ENCODE measurements around the gene GNE.
A peak's percentile ranks its signal among the peaks of the same experiment; 100 is the strongest.
"Not testable (repeated sequence)": the region's sequence is repeated elsewhere in the genome, so short reads cannot be mapped to it uniquely, and the experiment has no call there.

GNE gene

DNA sequence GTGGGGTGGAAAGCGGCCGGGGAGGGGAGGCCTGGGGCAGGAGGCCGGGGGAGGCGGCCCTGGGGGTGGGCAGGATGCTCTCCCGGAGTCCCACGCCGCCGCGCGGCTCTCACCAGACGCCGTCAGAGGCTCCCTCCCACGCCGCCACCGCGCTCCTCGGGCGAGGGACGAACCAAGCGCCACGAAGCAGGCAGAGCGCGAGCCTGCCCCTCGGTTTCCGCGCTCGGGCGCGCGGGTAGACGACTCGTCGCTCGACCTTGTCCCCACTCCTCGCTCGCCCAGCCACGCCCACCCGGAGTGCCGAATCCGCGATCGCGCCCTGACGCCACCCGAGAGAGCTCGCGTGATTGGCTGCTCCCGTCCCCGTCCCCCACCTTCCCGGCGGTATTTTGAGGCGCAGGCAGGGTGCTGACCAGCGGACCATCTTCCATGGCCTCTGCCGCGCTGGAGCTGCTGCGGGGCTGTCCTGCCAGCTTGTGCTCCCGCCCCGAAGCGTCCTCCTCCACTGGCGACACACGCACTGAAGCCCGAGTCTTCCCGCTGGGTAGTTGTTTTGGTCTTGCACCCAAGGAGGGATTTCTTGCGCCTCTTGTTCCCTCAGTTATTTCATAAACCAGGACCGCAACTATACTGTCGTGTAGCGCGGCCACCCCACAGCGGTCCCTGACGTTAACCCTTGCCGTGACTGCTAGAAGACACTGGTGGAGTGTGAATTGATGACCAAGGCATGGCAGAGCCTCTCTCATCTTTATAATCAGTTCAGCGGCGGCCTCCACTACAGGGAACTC, at the start of gene GNE:
Gene GNE, minus strand, starts transcription at position 241 of the 788 bp plus-strand sequence. CDS start 9,093 bp downstream, outside the sequence.
- peak; percentile 74 to 82 for DNase-seq

- peak in 1 of 2 experiments; percentile 11 for DNase-seq
These were observed 48.4 kb upstream of the GNE start for GRCh38 chr9:36306471-36307306.

DNA sequence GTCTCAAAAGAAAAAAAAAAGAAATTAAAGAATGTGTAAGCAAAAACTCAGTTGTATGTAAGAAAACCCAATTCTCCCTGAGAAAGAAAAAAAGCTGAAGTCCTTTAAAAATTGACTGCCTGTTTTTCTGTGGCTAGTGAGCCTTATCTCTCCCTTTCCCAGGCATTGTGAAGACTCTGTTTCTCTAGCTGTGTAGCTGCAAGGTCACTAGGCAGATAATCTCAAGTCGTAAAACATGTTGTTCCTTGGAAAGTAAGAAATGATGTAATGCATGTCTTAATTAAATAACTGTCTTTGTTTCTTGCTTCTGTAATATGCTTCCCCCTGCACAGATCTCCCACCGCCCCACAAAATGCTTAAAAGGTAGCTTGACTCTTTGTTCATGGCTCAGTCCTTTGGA, 46.1 kb upstream of the GNE start:
- DNase-seq = not testable (repeated sequence)

DNA sequence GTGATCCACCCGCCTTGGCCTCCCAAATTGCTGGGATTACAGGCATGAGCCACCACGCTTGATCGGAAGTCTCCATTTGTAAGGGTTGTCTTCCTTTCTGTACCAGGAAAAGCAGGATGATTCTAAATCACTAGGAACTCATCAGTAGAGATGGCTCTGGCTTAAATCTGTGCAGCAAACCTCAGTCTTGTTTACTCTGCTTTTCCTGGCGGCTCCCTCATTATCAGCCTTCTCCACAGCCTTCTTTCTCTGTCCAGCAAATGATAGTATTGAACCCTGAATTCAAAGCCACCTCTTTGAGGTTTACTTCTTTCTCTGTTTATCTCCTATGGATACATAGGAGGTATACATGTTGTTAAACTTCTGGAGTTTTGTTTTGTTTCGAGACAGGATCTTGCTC, 43.0 kb upstream of the GNE start:
- no peak for DNase-seq

DNA sequence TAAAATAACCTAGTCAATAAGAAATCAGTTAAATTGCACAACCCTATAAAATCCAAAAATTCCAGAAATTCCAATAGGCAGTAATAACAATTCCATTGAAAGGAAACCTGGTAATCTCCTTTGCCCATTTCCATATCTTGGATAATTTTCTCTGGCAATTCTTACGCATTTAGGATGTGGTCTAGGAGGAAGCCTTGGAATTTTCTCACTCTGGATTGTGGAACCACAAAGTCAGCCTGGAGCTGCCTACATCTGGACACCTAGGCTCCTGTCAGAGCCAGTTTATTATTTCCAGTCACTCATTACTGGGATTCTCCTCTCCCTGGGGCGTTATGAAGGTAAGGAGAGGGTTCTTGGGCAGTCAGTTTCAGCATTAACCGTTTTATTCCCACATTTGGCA, 40.3 kb upstream of the GNE start:
- DNase-seq = peak in 1 of 2 experiments; percentile 8

DNA sequence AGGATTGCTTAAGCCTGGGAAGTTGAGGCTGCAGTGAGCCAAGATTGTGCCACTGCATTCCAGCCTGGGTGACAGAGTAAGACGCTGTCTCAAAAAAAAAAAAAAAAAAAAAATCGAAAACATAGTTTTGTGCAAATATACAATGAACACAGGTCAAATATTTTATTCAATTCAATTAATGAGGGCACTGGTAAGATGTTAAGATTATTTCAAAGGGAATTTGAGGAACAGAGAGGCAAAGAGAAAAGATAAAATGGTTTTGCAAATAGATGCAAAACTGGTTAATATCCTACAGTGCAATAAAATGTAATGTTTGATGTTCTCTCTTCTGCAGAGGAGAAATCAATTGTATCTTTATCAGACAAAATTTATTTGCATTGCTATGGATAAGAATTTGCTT, 39.5 kb upstream of the GNE start:
- DNase-seq = no peak

- DNase-seq = not testable (repeated sequence)
These were observed 36.7 kb upstream of the GNE start for GRCh38 chr9:36294996-36295395.

GRCh38 chr9:36293918-36294317, 35.7 kb upstream of the GNE start:
- DNase-seq = no peak

GRCh38 chr9:36293171-36293570, 34.9 kb upstream of the GNE start:
- DNase-seq = no peak

DNA sequence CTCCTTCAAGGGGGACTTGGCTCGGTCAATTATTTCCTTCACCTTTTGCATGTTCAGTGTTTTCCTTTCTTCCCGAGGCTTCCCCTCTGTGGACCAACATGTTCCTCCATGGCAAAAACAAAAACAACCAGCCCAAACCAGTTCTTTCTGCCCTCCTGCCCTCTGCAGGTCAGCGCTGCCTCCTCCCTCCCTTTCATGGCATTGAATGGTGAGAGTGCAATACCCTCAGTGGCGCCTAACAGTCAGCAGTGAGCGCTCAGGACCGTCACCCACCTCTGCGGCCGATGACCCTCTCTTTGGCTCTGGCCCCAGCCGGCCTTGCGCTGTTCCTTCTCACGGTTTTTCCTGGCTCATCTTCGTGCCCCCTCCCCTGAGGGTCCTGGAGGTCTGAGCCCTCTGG, 34.4 kb upstream of the GNE start:
- no peak for DNase-seq

DNA sequence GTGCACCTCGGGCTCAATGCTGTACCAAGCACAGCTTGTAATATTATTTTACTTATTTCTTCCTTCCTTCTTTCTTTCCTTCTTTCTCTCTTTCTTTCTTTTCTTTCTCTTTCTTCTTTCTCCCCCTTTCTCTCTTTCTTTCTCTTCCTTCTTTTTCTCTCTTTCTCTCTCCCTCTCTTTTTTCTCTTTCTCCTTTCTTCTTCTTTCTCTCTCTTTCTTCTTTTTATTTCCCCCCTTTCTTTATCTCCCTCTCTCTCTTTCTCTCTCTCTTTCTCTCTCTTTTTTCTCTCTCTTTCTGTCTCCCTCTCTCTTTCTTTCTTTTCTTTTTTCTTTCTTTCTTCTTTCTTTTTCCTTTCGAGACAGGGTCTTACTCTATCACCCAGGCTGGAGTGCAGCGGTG, 32.7 kb upstream of the GNE start:
- DNase-seq = no peak

- DNase-seq = no peak
These were observed 31.7 kb upstream of the GNE start for GRCh38 chr9:36289836-36290435.

DNA sequence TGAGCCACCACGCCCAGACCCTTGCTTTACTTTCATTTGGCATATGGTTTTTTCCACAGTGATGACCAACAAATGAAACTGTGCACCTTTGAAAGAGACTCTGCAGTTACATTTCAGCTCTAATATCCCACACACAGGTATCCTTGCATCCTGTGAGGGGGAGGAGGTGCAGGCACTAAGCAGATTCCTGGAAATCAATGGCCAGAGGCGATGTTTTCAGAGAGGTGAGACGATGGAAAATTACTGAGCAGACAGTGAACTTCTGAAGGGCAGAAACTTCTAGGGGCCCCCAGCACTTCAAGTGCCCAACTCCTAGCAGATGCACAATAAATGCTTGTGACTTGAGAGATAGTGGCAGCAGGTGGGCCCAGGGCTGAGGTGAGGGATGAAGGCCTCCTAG, 29.8 kb upstream of the GNE start:
- no peak for DNase-seq

GRCh38 chr9:36286388-36286787, 28.1 kb upstream of the GNE start:
- no peak for DNase-seq

GRCh38 chr9:36284226-36284625, 26.0 kb upstream of the GNE start:
- DNase-seq = no peak

- DNase-seq = no peak
These were observed 24.0 kb upstream of the GNE start for GRCh38 chr9:36282275-36282674.

DNA sequence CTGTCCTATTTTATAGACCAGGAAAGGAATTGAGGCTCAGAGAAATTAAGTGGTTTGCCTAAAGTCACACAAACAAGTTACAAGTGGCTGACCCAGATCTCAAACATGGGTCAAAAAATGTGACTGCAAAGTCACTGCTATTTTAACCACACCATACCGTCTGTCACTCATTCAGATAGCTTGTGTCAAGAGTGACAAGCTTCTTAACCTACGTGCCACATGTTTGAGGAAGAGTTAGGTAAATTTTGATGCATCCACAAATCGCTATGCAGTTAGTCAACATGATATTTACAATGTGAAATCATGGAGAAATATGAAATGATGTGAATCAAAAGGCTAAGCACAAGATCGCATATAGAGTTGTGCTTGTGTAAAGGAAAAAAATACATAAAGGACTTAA, 22.7 kb upstream of the GNE start:
- no peak for DNase-seq

DNA sequence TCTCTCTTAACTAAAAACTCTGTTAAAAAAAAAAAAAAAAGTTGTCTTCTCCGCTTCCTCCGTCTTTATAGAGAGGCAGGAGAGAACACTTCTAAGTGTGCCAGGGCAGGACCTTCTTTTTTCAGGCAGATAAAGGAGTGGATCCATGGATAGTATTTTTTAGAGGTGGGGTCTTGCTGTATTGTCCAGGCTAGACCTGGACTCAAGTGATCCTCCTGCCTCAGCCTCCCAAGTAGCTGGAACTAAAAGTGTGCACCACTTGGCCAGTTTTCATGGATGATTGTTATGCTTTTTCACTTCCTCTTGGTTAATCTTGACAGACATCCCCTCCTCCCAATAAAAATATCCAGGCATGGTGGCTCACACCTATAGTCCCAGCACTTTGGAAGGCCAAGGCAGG, 20.0 kb upstream of the GNE start:
- DNase-seq = no peak

DNA sequence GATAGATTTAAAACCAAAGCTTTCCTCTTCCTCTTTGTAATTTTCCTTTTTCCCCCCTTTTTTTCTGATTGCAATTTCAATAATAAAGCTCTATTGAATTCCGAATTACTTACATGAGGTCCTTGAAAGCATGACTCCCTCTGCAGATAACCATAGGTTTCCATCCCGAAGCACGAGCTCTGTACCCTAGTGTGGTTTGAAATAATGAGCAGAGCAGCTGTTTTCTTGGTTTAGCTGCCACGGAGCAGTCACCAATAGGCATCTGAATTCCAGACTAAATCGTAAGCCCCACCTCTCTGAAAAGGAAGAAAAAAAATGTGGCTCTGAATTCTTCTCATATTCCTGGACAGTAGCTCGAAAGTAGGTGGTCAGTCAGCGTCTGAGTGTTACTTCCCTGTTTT, 18.5 kb upstream of the GNE start:
- DNase-seq = no peak

- no peak for DNase-seq
These were observed 18.0 kb upstream of the GNE start for GRCh38 chr9:36276254-36276653.

DNA sequence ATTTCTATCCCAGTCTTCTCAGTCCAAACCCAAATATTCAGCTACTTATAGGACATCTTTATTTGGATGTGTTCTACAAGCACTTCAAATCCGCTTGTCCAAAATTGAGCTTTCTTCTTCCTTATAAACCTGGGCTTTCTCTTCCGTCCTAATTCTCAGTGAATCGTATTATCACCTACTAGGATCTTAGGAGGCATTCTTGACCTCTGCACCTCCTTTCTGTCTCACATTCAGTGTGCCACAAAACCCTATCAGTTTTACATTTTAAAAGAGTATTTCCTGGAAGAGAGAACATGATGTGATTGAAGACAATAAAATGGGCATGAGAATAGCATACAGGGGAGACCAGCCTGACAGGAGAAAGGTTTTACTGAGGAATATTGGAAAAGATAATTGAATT, 16.8 kb upstream of the GNE start:
- DNase-seq = no peak

DNA sequence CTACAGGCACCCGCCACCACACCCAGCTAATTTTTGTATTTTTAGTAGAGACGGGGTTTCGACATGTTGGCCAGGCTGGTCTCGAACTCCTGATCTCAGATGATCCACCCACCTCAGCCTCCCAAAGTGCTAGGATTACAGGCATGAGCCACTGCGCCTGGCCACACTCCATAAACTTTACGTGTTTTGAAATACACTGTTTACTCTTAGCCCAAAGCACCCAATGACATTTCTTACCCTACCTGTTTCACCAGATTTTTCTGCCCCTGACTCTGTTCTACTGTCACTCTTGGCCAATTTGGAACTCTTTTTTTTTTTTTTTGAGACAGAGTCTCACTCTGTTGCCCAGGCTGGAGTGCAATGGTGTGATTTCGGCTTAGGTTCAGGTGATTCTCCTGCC, 15.1 kb upstream of the GNE start:
- DNase-seq = not testable (repeated sequence)

DNA sequence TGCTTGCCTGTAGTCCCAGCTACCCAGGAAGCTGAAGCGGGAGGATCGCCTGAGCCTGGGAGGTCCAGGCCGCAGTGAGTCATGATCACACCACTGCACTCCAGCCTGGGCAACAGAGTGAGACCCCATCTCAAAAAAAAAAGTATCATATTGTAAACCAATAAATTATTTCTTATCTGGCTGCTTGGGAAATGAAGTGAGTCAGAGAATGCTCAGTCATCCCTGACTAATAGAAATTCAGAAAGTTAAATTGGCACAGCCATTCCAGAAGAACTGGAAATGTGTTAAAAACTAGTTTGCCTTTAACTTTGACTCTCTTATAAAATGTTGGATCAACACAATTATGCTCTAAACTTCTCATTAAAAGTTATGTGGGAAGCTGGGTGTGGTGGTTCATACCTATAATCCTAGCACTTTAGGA, 9.8 kb upstream of the GNE start:
- DNase-seq = no peak

DNA sequence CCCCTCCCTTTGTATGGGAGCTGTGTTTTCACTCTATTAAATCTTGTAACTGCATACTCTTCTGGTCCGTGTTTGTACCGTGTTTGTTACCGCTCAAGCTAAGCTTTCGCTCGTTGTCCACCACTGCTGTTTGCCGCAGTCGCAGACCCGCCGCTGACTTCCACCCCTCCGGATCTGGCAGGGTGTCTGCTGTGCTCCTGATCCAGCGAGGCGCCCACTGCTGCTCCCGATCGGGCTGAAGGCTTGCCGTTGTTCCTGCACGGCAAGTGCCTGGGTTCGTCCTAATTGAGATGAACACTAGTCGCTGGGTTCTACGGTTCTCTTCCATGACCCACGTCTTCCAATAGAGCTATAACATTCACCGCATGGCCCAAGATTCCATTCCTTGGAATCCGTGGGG, 6.6 kb upstream of the GNE start:
- no peak for DNase-seq

All from SW 1271 (cell line).